IPS-NIHi7 (cell line): Measurements from ENCODE around the gene CCDC116.
"Not testable (repeated sequence)": the region's sequence is repeated elsewhere in the genome, so short reads cannot be mapped to it uniquely, and the experiment has no call there.

ENCODE experiments used
- DNase-seq: peaks from one replicate; pipeline ENCODE4 v3.0.0; 2012; ENCODE audit warnings: mixed read lengths; ENCODE audit errors: extremely low spot score

Gene CCDC116

DNA sequence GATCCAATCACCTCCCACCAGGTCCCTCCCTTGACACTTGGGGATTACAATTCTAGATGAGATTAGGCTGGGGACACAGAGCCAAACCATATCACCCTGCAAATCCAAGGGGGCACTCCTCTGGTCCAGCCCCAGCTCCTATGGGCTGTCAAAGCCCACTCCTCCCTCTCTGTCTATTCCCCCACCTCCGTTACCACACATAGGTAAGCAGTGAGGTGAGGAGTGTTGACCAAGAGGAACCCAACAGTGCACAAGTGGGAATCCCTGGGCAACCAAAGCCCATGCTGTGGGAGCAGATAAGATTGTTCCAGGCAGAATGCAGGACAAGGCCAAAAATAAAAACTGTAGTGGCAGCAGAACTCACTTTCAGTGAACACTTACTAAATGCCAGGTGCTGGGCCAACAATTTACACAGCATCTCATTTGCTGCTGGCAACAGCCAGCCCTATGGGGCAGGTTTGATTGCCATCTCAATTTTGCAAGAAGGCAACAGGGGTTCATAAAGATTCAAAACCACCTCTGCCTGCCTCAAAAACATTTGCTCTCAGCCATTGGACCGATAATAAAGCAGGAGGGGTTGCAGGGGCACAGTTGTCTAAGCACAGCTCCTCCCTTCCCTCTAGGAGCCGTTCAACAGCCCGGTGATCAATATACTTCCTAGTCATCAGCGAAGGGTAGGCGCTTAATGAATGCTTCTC lies 18.4 kb downstream of the CCDC116 start:
- no peak for DNase-seq

DNA sequence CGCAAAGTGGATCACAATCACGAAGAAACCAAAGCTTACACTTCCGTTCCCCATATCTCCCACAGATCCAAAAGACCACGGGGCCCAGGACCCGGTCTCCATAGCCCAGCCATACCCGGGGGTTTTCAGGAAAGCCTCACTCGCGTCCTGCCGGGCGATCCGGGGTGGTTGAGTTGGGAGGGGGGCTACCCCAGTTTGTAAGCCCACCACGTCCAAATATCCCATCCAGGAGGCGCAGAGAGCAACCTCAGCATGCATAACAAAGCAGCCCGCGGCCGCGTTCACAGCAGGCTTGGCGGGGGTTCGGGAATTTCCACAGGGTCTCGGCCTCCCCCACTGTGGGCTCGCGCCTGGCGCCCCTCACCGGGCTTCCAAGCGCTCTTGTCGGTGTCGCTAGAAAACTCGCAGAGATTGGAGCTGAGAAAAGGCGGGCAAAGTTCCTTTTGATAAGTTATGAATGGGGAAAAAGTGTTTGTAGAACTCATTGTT lies 19.0 kb downstream of the CCDC116 start:
- peak; percentile 35 for DNase-seq

DNA sequence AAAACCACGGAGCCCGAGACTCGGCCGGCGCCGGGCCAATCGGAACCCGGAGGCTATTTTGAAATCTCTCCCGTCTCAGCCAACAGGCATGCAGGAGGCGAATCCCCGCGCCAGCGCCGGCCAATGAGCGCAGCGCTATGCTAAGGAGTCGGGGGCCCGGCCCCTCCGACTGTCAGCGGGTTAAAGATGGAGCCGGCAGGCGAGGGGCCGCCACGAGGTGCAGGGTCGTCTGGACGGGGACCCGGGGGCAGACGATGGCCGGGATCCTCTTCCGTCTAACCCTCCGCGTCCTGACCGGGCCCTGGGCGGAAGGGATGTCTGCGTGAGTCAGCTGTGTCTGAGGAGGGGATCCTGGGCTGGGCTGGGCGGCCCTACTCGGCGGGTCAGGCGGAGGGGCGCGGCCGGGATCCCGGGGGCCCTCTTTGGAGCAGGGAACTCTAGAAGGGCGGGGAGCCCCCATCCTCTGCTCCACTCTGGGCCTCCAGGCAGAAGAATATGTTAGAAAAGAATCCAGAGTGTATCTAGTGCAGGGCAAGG lies 19.5 kb downstream of the CCDC116 start:
- peak; percentile 94 for DNase-seq

DNA sequence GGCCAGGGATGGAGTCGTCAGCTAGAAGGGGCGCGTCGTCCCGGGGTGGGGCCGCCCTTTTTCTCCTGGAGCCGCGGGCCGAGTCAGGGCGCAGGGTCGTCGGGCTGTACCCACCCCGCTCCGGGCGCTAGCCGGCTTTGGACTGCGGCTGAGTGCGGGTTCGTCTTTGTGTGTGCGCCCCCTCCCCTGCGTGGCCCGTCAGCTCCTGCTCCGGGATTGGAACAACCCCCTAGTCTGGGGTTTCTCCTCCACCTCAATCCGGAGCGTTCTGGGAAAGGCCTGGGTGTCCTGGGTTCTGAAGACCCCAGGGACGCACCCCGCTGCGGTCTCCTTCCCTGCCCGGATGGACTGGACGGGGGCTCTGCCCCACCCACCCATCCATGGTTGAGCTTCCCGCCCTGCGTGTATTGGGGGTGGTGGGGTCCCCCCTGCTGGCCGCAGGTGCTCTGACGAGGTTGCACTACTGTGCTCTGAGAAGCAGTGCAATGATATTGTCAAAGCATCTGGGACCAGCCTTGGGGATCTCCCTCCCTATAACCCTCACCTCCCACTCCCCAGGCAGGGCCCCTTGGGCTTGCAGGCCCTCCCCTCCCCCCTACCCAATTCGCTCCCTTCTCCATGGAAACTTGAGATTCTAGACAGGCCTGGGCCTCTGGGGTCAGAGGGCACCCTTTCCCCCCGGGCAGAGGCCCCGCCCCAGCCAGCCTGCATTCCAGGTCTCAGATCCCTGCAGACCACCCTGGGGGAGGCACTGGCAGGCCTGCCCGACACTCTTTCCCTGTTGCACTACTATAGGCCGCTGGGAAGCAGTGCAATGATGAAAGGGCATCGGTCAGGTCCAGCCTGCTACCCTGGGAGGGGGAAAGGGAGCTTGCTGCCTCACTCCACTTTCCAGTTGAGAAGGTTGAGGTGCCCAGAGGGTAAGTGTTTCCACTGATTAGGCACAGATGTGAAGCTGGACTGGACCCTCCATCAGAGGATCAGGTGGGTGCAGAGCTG lies 20.3 kb downstream of the CCDC116 start:
- DNase-seq: peak; percentile 70

DNA sequence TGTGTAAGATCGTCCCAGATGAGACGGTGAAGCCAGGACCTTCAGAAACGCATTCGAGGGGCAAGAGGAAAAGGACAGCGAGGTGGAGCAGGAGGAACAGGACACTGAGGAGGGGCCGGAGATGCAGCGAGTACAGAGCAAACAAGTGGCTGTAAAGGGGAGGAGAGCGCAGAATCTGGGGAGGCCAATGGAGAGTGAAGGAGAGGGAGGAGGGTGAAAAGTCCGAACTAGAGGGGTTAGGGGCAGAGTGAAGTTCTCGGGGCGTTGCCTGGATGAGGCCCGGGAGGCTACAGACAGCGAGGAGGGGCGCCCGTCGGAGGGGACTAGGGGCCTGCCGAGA lies 24.4 kb downstream of the CCDC116 start:
- no peak for DNase-seq

DNA sequence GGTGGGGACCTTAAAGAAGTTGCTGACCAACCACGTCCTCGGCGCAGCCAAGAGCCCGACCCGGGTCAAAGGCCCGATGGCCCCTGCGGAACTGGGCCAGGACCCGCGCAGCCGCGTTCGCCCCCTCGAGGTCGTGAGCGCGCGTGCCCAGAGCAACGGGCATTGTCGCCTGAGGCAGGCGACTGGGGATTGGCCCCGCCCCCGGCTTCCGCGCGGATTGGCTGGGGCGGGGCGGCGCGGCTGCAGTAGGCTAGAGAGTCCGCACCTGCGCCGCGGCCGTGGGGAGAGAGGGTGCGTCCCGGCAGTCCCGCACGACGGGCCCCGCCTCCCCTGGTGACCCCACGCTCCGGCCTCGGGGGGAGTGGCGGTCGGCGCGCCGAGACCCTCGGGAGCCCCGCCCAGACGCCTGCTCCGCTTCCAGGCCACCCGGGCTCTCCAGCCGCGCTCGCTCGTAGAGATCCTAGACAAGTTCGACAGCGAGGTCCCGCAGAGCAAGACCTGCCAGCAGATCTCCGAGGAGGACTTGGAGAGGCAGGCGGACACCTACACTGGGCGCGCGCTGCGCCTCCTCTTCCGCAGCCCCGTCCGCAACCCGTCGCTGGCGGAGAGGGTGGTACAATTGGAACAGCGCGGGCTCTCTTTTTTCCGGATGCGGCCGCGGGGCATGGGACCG lies 24.9 kb downstream of the CCDC116 start:
- peak; percentile 88 for DNase-seq

DNA sequence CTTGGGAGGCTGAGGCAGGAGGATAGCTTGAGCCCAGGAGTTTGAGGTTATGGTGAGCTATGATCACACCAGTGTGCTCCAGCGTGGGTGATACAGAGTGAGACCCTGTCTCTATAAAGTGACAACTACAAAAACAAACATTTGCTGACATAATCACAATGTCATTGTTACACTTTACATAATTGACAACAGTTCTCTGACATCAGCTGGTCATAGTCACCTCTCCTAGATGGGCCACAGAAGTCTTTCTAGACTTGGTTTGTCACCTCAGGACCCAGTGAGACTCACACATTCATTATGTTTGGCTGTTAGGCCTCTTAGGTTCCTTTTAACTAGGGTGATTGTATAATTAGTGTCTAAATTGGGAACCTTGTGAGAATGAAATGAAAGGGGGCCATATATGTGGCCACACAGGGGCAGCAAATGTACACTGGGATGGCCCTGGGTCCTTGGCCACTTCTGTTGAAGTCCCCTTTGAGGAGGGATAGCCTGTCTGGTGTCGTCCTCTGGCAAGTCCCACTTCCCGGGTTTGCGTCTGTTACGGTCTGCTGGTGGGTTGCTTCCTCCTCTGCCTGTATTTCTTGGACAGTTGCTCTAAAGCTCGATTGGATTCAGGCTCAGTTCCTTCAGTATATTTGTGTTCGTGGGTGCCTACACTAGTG lies 27.4 kb downstream of the CCDC116 start:
- no peak for DNase-seq

DNA sequence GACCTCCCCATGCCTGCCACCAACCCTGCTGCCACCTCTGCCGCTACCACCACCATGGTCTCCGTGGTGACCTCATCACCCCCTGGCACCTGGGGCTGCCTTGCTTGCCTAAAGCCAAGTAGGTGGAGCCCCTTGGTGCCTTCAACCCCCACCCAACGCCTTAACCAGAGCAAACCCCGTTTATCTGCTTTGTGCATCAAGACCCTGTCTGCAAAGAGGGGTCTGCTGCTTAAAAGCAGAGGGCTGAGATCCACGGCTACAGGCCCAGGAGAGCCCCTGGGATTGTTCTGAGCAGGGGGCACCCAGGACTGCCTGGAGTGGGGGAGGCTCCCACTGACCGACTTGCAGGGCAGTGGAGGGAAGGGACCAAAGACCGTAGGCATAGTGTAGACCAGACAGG lies 28.3 kb downstream of the CCDC116 start:
- no peak for DNase-seq

DNA sequence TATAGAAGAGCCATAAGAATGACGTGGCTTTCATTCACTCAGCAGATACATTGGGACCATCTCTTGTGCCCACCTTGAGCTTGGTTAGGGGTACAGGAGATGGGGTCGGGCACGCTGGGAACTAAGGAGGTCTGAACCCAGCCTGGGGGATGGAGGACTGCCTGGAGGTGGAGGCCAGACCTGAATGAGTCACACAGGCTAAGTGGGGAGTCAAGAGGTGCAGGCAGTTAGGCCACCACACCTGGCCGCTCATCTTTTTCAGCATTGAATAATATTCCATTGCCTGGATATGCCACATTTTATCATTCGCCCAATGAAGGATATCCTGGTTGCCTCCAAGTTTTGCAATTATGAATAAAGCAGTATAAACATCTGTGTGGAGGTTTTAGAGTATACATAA lies 29.4 kb downstream of the CCDC116 start:
- DNase-seq: no peak

DNA sequence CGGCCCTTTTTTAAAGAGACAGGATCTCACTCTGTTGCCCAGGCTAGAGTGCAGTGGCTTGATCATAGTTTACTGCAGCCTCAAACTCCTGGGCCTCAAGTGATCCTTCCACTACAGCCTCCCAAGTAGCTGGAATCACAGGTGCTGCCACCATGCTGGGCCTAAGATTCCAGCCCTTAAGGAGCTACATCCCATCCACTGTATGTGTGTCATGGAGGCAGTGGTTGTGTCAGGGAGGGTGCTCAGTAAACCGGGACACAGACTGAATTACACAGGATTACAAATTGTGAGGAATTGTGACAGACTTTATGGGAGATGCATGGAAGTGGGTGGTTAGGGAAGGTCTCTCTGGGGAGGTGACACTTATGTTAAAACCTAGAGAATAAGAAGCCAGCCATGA lies 31.2 kb downstream of the CCDC116 start:
- no peak for DNase-seq

DNA sequence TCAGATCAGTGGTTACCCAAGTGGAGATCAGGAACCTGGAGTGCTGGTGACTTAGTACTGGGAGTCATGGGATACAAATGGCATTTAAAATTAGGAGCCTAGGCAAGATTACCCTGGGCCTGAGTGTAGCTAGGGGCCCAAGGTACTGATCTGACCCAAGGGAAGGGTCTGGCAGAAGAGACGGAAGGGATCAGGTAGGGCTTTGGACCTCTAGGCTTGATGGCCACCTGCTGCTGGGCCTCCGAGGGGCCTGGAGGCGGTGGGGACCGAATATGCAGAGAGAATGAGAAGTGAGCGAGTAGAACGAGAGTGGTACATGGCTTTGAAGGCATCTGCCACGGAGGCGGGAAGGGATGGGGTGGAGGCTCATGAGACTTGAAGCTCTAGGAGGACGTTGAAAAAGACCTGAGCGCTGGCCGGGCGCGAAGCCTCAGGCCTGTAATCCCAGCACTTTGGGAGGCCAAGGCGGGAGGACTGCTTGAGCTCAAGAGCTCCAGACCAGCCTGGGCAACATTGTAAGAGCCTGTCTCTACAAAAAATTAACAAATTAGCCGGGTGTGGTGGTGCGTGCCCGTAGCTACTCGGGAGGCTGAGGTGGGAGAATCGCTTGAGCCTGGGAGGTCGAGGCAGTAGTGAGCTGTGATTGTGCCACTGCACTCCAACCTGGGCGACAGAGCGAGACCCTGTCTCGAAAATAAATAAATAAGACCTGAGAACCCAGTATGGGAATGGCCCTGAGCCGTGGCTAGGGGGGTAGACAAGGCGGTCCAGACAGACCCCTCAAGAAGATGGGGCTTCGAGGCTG lies 32.7 kb downstream of the CCDC116 start:
- DNase-seq: no peak

DNA sequence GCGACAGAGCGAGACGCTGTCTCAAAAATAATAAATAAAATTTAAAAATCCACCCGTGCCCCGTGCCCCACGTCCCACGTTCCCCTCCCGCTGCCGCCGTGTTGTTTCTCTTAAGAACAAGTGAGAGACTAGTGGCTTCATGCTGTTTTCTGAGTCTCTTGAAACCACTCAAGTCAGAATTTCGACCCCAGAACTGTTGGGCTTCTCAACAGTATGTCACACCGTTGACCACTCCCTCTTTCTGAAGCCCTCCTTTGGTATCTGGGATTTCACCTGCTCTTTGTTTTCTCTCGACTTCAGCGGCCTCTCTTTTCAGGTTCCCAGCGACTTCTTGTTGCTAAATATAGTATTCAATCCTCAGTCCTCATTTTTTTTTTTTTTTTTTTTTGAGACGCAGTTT lies 34.2 kb downstream of the CCDC116 start:
- DNase-seq: no peak

DNA sequence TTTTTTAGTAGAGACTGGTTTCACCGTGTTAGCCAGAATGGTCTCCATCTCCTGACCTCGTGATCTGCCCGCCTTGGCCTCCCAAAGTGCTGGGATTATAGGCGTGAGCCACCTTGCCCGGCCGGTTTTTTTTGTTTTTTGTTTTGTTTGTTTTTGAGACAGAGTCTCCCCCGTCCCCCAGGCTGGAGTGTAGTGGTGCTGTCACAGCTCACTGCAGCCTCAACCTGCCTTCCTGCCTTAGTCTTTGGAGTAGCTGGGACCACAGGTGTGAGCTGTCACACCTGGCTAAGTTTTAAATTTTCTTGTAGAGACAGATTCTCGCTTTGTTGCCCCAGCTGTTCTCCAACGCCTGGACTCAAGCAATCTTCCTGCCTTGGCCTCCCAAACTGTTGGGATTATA lies 36.5 kb downstream of the CCDC116 start:
- no peak for DNase-seq

DNA sequence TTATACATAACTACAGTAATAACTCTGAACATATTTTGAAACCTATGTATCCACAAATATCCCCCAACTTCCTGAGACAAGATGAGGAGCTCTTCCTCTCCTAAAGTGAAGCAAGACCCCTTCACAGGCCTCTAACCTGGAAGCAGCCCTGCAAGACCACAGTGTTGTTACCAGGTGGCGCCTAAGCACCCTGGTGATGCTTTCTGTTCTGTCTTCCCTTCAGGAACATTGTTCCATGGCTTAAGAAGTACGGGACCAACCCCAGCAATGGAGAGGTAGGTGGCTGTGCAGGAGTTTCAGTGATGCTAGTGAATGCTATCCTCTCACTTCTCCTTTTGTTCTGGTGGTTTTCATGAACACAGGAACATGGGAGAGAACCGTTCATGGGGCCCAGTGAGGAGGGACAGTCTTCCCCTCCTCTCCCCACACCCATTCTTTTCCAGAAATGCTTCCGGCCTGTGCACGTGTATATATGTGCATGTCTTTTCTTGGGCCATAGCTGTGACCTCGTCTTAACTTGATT lies 39.6 kb downstream of the CCDC116 start:
- no peak for DNase-seq

DNA sequence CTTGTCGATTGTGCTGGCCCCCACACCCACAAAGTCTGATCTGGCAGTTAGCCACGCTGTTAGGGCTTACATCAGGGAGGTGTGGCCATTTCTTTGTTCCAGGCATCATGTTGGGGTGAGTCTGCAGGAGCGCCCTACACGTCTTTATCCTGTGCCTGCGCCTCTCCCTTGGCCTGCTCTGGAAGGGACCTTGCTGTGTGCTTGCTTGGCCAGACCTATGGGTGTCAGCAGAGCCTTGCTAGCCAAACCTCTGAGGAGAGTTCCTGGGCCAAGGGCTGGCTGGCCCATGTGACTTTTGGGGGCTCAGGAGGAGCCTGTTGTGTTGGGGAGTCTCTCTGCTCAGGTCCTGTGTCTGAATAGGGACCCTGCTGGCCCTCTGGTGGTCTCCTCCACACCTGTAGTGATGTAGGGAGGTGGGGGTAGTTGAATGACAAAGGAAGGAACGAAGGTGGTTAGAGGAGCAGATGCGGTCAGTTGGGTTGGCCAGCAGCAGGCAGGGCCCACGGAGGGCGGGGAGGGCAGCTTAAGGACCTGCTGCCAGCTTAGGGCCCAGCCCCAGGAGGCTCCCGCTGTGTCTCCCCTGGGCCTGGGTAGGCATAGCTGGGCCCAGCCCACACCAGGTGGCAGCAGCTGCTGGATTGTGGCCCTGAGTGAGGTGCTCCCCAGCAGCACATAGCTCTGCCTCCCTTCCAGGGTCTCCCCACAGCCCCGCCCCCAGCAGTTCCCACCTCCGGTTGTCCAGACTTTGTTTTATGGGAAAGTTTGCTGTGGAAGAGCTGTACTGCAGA lies 41.2 kb downstream of the CCDC116 start:
- no peak for DNase-seq

DNA sequence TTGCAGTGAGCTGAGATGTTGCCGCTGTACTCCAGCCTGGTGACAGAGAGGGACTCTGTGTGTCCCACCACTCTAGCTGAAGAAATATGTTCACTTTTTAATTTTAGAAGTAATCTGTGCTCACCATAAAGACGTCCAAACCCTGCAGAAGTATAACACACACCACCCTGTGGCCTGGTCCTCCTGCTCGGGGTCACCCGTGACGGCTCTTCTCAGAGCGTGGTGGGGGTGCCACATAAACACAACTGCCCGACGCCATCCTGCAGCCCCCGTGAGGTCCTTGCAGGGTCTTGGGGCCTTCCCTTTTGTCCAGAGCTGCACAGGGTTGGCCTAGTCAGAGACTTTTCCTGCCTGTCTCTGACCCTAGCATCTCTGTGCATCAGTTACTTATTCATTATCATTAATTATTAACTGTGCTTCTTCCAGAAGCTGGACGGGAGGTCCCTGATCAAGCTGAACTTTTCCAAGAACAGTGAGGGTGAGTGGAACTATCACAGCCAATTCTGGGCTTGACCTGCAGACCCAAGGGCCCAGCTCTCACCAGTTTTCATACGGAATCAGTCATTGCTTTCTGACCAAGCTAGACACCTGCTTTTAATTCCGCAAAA lies 42.2 kb downstream of the CCDC116 start:
- DNase-seq: no peak

DNA sequence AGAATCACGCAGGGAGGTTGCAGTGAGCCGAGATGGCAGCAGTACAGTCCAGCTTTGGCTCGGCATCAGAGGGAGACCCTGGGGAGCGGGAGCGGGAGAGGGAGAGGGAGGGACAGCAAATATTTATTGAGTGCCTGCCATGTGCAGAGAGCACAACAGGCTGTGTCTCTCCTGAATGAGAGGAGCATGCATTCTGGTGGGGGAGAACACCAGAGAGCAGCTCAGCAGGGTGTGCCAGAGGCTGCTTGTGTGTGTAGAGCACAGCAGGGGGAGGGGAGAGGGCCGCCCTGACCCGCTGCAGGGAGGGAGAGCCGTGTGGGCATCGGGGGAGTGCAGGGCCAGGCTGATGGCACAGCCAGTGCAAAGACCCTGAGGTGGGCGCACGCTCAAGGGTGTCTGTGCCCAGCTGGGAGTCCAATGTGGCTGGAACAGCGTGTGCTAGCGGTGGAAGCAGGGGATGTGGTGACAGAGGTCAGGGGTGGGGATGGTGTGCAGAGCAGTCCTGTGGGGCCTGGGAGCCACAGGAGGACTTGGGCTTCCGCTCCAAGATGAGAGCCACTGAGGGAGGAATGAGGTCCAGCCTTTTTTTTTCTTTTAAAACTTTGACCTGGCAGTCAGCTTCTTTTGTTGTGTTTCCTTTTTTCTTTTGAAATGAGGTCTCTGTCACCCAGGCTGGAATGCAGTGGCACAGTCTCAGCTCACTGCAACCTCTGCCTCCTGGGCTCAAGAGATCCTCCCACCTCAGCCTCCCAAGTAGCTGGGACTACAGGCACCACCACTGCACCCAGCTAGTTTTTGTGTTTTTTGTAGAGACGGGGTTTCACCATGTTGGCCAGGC lies 45.3 kb downstream of the CCDC116 start:
- no peak for DNase-seq

DNA sequence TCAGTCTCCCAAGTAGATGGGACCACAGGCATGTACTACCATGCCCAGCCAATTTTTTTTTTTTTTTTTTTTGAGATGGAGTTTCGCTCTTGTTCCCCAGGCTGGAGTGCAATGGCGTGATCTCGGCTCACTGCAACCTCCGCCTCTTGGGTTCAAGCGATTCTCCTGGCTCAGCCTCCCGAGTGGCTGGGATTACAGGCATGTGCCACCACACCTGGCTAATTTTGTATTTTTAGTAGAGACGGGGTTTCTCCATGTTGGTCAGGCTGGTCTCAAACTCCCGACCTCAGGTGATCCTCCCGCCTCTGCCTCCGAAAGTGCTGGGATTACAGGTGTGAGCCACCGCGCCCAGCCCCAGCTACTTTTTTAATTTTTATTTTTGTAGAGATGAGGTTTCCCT lies 46.3 kb downstream of the CCDC116 start:
- DNase-seq: not testable (repeated sequence)
